GM10266 (cell line): Measurements from ENCODE around the gene SELENOV.
A peak's percentile ranks its signal among the peaks of the same experiment; 100 is the strongest.

Experiments
- DNase-seq: peaks from one replicate; pipeline ENCODE4 v3.0.0; 2012; ENCODE audit errors: extremely low spot score
- CTCF ChIP-seq: IDR thresholded peaks from 2 replicates; pipeline ENCODE4 v1.5.1; 2012; ENCODE audit warnings: mild to moderate bottlenecking, low read depth; ENCODE audit not compliant: control insufficient read depth, insufficient read depth; ENCODE audit errors: missing control alignments

The SELENOV gene

DNA sequence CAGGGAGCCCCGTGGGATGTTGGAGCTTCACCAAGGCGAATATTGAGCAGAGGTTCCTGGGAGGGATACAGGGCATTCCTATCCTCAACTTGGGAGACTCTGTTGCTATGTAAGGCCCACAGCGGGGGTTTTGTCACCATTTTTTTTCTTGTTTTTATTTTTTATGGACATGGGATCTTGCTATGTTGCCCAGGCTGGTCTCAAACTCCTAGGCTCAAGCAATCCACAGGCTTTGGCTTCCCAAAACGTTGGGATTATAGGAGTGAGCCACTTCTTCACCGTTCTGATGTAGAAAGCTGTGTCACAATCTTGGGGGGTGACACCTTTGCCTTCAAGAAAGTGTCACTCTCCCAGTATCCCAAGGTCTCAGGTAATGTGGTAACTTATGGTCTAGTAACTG, 13.6 kb upstream of the SELENOV start:
- TF ChIP-seq CTCF: no peak
- DNase-seq: no peak

- peak; percentile 89 for TF ChIP-seq CTCF
- peak; percentile 95 for DNase-seq
Measured at GRCh38 chr19:39502640-39503417, 12.1 kb upstream of the SELENOV start.

DNA sequence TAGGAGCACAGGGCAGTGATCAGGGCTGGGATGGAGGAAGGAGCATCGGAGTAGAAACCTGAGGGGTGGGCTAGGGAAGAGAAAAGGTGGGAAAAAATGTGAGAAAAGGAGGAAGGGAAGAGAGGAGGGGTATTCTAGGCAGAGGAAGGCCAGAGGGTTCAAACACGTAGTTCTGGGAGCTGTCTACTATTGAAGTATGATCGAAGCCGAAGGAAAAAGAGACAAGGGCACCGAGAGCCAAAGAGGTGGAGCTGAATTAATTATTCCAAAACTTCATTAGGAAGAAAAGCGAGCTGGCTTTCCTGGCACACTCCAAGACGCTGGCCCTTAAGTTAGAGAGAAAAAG, 8.4 kb upstream of the SELENOV start:
- TF ChIP-seq CTCF: no peak
- no peak for DNase-seq

DNA sequence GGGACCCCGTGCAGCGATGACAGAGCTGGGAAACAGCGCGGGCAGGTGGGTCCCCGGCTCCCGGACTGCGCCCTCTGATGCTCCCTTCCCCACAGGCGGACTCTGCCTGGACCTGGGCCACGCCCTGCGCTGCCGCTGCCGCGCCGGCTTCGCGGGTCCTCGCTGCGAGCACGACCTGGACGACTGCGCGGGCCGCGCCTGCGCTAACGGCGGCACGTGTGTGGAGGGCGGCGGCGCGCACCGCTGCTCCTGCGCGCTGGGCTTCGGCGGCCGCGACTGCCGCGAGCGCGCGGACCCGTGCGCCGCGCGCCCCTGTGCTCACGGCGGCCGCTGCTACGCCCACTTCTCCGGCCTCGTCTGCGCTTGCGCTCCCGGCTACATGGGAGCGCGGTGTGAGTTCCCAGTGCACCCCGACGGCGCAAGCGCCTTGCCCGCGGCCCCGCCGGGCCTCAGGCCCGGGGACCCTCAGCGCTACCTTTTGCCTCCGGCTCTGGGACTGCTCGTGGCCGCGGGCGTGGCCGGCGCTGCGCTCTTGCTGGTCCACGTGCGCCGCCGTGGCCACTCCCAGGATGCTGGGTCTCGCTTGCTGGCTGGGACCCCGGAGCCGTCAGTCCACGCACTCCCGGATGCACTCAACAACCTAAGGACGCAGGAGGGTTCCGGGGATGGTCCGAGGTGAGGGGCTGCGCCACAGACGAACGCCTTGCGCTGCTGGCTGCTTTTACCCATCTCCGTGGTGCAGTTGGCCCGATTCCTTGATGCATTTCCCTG, 7.8 kb upstream of the SELENOV start:
- no peak for TF ChIP-seq CTCF
- DNase-seq: peak; percentile 43

DNA sequence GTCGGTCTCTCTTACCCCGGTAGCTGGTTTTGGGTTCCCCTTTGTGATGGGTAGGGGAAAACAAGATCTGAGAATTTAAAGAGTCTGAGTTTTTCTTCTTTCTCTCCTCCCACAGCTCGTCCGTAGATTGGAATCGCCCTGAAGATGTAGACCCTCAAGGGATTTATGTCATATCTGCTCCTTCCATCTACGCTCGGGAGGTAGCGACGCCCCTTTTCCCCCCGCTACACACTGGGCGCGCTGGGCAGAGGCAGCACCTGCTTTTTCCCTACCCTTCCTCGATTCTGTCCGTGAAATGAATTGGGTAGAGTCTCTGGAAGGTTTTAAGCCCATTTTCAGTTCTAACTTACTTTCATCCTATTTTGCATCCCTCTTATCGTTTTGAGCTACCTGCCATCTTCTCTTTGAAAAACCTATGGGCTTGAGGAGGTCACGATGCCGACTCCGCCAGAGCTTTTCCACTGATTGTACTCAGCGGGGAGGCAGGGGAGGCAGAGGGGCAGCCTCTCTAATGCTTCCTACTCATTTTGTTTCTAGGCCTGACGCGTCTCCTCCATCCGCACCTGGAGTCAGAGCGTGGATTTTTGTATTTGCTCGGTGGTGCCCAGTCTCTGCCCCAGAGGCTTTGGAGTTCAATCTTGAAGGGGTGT, 7.1 kb upstream of the SELENOV start:
- TF ChIP-seq CTCF: no peak
- no peak for DNase-seq

DNA sequence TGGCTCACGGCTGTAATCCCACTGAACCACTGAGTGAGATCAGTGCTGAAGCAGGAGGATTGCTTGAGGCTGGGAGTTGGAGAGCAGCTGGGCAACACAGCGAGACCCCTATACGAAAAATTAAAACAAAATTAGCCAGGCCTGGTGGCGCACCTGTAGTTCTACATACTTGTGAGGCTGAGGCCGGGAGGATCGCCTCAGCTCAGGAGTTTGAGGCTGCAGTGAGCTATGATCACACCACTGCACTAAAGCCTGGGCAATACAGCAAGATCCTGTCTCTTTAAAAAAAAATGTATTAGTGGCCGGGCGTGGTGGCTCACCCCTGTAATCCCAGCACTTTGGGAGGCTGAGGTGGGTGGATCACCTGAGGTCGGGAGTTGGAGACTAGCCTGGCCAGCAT, 6.3 kb upstream of the SELENOV start:
- no peak for TF ChIP-seq CTCF
- no peak for DNase-seq
